CD4-positive, alpha-beta T cell treated with Interleukin-15 for 1 hour (primary cell): Measurements from ENCODE around the gene SLC22A5.
"Not testable (repeated sequence)": the region's sequence is repeated elsewhere in the genome, so short reads cannot be mapped to it uniquely, and the experiment has no call there.

Experiments used
- DNase-seq: peaks from one replicate; pipeline ENCODE4 v3.0.0-alpha.2; 2020

Gene SLC22A5

GRCh38 chr5:132414634-132415378 lies 45.3 kb downstream of the SLC22A5 start:
- DNase-seq, result no peak

- not testable (repeated sequence) for DNase-seq
These were observed 46.0 kb downstream of the SLC22A5 start for GRCh38 chr5:132415516-132415915.

DNA sequence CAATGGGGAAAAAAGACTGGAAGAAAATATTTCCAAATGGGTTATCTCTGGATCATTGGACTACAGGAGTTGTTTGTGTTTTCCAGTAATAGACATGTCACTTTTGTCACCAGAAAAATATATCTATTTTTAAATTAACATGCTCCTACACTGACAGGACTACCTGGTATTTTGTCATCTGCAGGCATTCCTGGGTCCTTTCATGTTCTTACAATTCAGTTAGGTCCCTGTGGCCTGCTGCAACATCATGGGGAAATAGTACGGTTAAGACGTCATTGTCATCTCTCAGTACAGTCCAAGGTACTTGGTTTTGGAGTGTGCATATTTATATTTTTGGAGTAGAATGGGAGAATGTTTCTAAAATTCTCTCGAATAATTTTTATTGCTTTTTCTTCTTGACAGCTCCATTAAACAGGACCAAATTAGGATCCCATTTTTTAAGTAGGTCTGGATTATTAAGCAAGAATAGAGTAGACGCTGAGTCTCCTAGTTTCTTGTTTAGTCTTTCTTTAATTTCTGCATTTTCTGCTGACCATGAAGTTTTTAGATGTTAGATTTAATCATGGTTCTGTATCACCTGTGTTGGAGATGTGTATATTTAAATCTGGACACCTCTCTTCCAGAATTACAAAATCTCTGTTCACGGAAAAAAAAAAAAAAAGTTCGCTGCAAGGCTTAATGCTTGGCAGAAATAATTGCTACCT lies 46.9 kb downstream of the SLC22A5 start:
- no peak for DNase-seq

DNA sequence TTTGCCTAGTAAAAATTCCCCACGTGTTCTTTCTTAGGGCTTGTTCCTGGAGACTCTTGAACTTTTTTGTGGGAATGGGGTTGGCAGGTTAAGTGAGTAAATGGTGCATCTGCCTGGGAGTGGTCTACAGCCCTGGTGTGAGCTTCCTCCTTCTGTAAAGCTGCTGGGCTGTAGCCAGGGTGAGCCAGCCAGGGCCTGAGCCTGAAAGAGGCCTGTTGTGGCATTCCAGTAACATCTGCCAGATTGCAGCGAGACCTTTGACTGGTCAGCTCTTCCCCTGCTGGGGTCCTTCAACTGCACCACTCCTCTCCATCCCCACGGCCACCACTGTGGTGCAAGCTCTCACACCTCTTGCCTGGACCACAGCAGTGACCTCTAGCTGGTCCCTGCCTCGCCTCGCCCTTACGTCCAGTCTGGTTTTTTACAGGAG lies 47.5 kb downstream of the SLC22A5 start:
- DNase-seq, result no peak

DNA sequence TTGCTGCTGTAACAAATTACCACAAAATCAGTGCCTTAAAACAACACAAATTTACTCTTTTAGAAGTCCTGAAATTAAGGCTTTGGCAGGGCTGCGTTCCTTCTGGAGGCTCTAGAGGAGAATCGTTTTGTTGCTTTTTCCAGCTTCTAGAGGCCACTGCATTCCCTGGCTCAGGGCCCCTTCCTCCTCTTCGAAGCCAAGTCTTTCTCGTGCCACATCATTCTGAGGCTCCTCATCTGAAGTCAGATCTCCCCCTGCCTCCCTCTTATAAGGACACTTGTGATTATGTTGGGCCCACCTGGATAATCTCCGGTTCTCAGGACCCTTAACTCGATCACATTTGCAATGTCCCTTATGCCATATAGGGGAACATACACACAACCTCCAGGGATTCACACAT lies 48.0 kb downstream of the SLC22A5 start:
- no peak for DNase-seq

GRCh38 chr5:132417889-132418485 lies 48.5 kb downstream of the SLC22A5 start:
- DNase-seq, result no peak

GRCh38 chr5:132418881-132419280 lies 49.4 kb downstream of the SLC22A5 start:
- no peak for DNase-seq

DNA sequence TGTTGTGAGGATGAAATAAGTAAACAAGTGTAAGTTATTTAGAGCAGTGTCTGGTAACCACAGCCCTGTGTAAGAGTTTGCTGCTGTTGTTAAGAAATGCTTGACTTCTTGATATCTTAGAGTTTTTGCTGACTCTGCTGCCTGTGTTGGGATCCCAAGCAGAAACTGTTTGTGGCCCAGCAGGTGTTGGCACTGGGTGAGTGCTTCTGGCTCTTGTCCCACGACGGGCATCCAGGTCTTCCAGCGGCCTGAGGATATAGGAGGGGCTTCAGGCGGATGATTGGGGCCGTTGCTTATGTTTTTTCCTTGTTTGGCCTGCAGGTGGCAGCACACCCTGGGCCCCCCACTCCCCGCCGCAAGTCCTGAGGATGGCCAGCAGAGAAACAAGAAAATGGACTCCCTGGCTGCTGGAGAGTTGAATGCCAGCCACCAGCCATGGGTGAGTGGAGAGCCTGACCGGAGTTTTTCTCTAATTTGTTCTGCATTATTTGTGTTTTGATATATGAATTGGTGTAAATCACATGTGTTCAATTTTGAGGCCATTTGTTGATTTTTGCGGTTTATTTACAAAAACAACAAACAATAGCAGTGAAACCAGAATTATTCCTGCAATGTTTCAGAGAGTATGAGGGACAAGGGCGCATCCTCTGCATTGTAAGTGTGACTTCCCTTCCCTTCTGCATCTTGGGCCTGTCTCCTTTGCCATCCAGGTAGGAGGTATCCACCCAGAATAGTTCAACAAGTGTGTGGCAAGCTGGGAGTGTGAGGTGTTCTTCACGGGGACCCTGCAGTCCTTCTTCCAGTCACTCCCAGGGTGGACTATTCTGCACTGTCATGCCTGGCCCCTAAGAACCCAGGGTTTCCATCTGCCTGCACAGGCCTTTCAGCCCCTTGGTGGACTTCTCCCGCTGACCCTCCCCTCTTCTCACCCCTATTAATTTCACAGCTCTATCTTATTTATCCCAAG lies 50.3 kb downstream of the SLC22A5 start:
- peak; percentile 73 for DNase-seq

GRCh38 chr5:132420706-132421272 lies 51.3 kb downstream of the SLC22A5 start:
- peak; percentile 47 for DNase-seq

GRCh38 chr5:132421462-132421861 lies 52.0 kb downstream of the SLC22A5 start:
- no peak for DNase-seq

GRCh38 chr5:132422720-132423437 lies 53.4 kb downstream of the SLC22A5 start:
- DNase-seq, result peak; percentile 71

DNA sequence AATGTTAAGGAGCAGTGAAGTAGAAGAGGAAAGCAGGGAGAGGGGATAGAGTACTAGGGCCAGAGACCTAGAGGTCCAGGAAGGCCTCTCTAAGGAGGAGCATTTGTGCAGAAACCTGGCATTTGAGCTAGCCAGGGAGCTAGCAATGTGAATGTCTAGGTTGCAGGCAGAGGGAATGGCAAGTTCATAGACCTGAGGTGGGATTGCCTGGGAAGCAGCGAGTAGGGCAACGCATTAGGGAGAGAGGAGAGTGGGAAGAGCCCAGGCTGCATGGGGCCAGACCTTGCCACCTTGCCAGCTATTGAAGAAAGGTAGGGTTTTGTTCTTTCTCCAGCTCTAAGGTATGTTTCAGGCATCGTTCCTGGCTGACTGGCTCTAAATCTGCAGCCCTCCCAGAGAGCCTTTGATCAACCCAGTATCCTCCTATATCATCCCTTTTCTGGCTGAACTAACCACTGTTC lies 54.0 kb downstream of the SLC22A5 start:
- no peak for DNase-seq

DNA sequence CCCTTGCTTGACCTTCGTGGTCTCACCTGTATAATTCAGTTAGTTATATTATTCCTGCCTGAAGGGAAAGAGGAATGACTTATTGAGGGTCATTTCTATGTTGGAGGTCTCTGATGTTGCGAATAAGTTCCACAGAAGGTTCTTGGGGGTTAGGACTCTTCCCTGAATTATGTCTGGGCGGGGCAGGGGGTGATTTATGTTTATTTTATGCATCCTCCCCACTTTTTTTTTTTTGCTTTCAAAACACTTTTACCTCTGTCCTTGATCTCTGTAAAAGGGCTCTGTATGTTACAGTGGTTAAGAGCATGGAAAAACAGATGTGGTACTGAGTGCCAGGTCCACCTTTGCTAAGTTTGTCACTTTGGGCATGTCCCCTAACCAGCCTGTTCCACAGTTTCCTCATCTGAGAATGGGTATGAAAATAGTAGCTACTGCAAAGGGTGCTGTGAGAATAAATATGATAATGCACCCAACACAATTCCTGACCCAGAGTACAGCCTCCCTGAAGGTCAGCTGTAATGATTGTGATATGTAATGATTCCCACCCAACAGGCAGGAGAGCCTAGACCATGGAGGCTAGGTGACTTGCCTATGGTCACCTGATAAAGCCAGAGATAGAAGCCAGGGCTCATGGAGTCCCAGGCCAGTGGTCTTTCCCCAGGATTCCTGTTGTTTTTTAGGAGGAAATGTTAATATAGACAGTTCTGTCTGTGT lies 54.8 kb downstream of the SLC22A5 start:
- DNase-seq, result no peak

DNA sequence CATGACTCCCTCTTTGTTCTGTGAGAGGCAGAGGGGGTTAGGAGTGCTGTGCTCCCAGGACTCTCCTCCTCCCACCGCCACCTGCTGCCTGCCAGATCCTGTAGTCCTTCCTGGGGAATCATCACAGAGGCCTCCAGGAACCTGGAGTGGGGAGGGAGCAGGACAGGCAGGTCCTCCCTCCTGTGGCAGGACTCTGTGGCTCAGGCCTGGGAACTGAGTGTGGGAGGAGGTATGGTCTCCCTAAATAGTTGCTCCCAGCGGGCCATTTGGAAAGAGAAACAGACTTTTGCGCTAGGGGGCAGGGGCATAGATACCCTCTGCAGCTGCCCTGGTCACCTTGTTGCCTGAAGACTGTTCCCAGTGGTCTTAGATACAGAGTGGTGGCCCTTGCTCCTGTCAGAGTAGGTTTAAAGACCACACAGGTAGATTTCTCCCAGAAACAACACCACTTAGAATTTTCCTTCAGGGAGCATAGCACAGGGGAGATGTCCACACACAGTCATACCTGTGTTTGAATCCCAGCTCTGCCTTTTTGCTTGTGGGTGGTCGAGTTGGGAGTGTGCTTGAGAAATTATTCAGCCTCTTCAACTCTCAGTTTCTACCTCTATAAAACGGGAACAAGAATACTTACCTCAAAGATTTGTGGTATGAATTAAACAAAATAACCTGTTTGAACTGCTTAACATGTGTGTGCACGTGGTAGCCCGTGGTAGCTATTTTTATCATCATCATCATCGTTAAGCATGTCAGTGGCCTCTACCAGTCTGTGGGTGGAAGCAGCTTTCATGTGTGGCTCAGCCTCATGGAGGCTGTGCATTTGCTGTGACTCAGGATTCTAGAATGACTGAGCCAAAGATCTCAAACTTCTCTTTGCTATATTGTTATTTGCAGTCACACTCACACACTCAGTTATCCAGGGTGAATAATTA lies 55.8 kb downstream of the SLC22A5 start:
- DNase-seq, result peak; percentile 83

DNA sequence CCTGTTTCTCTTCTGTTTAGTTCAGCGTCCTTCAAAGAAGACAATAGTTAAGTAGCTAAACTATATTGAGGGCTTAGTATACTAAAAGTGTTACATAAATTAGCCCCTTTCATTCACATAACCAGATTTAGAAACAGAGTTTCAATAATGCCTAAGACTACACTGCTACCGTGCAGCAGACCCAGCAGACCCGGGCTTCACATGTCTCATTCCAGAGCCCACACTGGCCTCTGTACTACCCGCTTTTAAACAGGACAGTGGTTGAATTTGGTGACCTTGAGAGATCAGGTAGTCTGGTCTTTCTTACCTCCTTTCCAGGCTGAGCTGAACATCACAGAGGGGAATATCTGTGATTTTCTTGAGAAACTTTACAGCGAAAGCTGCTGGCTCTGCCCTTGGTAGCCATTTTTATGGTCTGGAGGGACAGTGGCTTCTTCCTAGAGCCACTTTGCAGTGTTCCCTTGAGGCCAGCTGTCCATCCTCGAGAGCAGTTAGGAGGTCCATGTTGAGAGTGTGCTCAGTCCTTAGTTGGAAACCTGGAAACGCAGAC lies 56.5 kb downstream of the SLC22A5 start:
- DNase-seq, result no peak

- DNase-seq, result peak; percentile 86
These were observed 57.1 kb downstream of the SLC22A5 start for GRCh38 chr5:132426525-132427138.

GRCh38 chr5:132427281-132428146 lies 58.0 kb downstream of the SLC22A5 start:
- DNase-seq, result peak; percentile 70

DNA sequence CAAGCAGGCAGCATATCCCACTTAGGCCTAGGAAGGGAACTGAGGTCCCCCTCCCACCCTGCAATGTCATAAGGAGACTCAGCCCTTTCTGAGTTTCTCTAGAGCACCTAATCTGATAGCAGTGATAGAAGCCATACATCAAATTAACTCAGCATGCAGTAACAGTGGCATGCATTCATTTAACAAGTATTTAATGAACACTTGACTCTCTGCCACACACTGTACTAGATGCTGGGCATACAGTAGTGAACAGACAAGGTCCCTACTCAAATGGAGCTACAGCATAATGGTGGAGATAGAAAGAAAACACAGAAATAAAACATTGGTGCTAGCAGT lies 58.6 kb downstream of the SLC22A5 start:
- DNase-seq, result no peak
